Measurements from ENCODE around the gene EME2. TPM values are rescaled to one million over a fixed set of nuclear protein-coding genes. Genes with fewer than 3 reads are reported as not detected.

Gene EME2
- total RNA-seq, 1 donor from 2014 or later, result 7.2 TPM

DNA sequence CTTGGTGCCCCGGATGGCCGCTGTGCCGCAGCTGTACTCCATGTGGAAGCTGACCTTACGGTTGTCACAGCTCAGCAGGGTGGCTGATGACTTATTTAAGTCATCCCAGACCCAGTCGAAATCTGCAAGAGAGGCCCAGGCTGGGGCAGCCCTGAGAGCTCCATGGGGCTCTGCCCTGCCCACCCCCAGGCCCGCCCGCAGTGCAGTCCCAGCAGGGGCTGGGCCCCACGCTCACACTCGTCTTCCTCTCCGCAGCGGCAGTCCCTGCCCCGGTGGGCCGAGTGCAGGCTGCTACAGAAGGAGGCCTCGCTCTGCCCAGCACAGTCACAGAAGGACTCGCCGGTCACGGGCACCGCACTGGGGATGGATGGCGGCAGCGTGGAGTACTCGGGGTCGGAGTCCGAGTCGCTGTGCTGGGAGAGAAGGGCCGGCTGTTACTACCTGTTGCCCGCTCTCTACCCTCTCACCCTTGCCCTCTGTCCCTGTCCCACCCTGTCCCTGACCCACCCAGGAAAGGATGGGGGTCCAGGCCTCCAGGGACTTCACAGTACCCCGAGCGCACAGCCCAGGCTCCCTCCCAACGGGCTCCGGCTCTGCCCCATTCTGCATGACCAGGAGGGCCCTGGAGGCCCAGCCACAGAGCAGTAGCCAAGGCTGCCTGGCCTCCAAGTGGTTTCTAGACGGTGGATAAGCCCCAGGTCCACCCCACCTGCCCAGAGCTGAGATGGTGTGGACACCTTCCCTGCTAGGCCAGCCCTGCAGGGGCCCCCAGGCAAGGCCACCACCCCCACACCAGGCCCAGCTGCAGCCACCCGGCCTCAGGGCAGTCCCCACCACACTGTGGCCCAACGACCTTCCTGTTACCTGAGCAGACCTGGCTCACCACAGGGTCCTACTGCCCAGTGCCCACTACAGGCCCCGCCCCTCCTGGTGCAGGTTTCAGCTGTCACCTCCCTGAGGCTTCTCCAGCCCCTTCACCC is 5.9 kb downstream of the EME2 start:
- DNase-seq (ENCODE audit: low spot score), result no peak

GRCh38 chr16:1779234-1779701 is 6.7 kb downstream of the EME2 start:
- no peak for DNase-seq (ENCODE audit: low spot score)

GRCh38 chr16:1779741-1780676 is 7.4 kb downstream of the EME2 start:
- no peak for DNase-seq (ENCODE audit: low spot score)

DNA sequence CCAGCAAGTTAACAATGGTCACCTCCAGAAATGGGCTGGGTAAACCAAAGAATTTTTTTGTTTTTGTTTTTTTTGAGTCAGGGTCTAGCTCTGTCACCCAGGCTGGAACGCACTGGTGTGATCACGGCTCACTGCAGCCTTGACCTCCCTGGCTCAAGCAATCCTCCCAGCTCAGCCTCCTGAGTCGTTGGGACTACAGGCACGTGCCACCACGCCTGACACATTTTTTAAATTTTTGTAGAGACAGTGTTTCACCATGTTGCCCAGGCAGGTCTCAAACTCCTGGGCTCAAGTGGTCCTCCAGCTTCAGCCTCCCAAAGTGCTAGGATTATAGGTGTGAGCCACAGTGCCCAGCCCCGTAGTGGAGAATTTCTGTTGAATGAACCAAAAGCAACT is 8.1 kb downstream of the EME2 start:
- DNase-seq (ENCODE audit: low spot score), result no peak

DNA sequence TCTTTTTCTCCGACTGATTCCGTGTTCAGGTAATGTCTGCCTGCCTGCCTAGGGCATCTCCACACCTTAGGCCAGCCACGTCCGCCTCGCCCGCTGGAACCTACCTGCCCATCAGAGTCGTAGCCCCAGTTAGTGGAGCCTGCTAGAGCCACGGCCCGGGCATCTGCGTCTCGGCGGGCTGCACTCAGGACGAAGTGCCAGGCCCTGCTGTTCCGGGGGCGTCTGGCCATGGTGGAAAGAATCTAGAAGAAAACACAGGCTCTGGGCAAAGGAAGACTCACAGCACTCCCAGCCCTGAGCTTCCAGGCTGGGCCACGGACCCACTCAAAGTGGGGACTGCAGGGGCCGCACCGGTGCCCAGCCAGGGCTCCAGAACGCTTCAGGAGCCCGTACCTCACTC is 8.6 kb downstream of the EME2 start:
- DNase-seq (ENCODE audit: low spot score), result no peak

- no peak for DNase-seq (ENCODE audit: low spot score)
Observed at GRCh38 chr16:1781758-1782407, 9.3 kb downstream of the EME2 start.

DNA sequence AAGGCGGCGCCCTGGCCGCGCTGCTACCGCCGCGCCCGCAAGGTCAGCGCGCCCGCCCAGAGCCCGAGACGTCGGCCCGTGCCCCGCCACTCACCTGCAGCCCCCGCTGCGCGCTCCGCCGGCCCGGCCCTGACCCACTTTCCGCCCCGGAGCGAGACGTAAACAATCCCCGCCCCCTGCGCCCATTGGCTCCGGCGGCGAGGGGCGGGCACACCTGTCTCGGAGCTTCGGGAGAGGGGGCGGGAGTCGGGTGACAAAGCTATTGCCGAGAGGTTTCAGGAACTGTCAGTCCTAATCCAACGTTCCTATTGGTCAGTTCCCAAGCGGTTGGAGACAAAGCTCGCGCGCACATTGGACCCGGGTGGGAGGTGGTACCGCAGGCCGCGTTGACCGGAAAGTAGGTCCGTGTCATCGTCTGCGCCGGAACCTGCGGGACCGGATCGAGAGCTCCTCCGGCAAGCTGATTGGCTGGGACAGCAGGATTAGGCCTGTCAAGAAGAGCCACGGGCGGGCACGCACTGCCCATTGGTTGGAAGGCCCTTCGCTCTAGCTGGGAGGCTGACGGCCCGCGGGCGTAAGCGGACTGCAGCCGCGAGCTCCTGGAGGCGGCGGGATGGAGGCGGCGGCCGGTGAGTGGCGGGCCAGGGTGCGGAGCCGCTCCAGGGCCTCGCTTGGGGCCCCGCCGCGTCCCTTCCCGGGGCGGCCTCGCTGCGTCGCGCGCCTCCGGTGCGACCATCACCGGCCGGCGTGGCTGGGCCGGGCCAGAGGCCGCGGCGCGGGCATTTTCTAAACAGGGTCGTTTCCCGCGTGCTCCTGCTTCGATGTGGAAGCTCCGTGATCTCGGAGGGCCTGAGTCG is 10.0 kb downstream of the EME2 start, which contains the start of the genes NUBP2 and SPSB3:
NUBP2 (plus strand) TSS at position 553 of the 857 bp plus-strand sequence; CDS start at position 614, 61 bp downstream.
SPSB3 (minus strand) TSS at position 164 of the 857 bp plus-strand sequence. CDS start 1,088 bp downstream, outside the sequence.
- peak; percentile 100 for DNase-seq (ENCODE audit: low spot score)

DNA sequence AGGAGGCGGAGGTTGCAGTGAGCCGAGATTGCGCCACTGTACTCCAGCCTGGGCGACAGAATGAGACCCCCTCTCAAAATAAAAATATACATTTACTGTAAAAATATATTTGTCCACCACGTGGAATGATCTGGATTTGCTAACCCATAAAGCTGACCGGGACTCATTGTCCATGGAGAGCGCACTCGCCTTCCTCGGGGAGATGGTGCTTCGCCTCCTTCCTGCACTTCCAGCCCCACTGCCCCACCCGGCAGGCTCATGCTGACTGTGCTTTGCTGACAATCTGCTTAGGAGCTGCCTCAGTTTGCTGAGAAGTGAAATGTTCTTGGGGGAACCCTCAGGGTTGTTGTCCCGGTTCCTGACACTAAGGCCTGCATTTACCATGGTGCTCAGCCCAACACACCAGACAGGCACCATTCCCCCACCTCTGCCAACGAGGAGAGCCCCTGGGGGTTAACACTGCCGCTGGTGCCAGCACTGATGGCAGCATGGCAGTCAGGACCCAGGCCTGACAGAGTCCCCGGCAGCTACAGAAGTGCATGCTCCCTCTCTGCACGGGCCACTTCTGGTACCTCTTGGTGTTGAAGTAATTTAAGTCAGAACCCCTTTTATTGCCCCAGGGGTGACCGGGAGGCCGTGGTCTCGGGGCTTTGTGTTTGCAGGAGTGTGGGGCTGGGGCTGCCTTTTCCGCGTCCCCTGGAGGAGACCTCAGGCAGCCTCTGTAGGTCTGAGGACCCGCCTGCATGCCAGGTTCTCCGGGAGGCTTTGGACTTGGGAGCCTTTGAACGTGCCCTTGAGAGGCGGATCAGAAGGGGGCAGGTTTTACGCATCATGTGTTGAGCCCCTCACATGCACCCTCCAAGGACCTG is 12.6 kb downstream of the EME2 start:
- DNase-seq (ENCODE audit: low spot score), result no peak

DNA sequence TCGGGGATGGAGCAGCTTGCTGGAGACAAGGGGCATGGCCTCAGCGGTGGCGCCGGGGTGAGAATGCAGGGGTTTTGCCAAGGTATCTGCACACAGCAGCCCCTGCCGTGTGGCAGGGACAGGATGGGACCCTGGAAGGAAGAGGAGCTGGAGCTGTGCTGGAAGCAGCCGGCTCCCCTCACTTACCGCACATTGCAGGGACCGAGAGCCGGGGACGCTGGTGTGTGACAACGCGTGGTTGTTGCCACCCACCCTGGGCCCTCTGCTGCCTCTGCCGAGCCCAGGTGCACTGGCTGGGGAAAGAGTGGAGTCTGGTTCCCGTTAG is 13.2 kb downstream of the EME2 start:
- no peak for DNase-seq (ENCODE audit: low spot score)

DNA sequence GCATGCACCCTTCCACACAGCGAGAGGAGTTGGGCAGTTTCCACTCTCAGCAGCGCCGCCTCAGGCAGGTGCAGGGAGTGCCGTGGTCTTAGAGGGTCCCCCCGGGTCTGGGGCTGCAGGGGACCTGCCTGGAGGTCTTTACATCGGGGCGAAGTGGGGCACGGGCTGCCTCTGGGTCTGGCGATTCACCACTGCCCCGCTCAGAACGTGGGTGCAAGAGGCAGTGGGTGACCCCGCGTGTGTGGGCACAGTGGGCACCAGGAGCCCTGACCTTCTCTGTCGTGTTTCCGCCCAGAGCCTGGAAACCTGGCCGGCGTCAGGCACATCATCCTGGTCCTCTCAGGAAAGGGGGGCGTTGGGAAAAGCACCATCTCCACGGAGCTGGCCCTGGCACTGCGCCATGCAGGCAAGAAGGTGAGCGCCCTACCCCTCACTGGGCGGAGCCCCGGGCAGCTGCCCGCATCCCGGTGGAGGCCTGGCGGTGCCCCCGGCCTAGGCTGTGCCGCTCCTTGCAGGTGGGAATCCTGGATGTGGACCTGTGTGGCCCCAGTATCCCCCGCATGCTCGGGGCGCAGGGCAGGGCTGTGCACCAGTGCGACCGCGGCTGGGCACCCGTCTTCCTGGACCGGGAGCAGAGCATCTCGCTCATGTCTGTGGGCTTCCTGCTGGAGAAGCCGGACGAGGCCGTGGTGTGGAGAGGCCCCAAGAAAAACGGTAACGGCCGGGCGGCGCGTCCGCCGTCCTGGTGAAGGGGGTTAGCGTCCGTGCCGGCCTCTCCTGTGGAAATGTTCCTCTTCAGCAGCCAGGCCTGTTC is 13.8 kb downstream of the EME2 start:
- DNase-seq (ENCODE audit: low spot score), result no peak

- DNase-seq (ENCODE audit: low spot score), result no peak
Observed at GRCh38 chr16:1787056-1787321, 14.4 kb downstream of the EME2 start.

- no peak for DNase-seq (ENCODE audit: low spot score)
Observed at GRCh38 chr16:1787322-1788094, 14.9 kb downstream of the EME2 start.

DNA sequence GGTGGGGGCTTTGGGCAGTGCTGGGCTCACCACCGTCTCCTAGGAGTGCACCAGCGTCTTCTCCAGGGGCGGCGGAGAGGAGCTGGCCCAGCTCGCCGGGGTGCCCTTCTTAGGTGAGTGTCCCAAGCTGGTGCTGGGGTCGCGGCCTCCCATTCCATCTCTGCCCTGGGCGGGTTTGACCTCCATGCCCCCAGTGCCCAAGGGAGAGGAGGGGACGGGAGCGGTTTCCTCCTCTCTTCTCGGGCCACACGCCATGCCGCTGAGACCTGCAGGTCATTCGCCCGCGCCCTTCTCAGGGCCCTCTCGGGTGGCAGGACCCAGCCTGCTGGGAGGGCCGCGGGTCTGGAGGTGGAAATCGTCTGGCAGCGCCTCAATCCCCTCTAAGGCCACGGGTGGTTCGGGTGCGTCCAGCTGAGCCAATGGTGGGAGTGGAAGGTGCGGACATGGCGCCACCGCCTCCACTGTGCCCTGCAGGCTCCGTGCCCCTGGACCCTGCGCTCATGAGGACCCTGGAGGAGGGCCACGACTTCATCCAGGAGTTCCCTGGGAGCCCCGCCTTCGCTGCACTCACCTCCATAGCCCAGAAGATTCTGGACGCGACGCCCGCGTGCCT is 15.6 kb downstream of the EME2 start:
- DNase-seq (ENCODE audit: low spot score), result no peak

GRCh38 chr16:1788708-1789100 is 16.1 kb downstream of the EME2 start:
- DNase-seq (ENCODE audit: low spot score), result no peak

DNA sequence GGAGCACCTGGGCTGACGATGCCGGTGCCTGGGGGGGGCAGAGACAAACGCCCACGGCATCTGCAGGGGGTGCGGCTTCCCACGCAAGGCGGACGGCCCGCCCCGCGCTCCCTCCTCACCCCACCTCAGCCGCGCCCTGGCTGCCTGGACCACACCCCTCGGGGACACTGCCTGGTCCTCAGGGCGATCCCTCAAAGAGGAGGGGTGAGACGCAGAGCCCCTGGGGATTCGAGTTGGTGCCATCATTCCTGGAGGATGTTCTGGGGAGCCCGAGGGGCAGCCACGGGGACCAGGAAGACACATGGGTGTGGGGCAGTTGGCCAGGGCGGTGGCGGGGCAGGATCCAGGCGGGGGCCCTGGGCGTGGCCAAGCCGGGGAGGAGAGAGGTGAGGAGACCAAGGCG is 17.0 kb downstream of the EME2 start:
- no peak for DNase-seq (ENCODE audit: low spot score)

GRCh38 chr16:1790261-1790610 is 17.6 kb downstream of the EME2 start:
- no peak for DNase-seq (ENCODE audit: low spot score)

- DNase-seq (ENCODE audit: low spot score), result no peak
Observed at GRCh38 chr16:1790611-1791255, 18.1 kb downstream of the EME2 start.

All from umbilical cord (tissue), 2 donors.